DOHH2 (cell line): ENCODE measurements around the gene GALNT9.

Experiments used
- EZH2phosphoT487 ChIP-seq: fragments of 200-600 bp; sonication (generic); IDR thresholded peaks from 2 replicates; pipeline ENCODE4 v1.6.1; 2017; ENCODE audit warnings: borderline replicate concordance, mild to moderate bottlenecking, antibody characterized with exemption, low read length, moderate library complexity, mixed read lengths
- TF ChIP-seq, protein P1 (sequence below): fragments of 200-600 bp; sonication (generic); IDR thresholded peaks from one replicate; pipeline ENCODE4 v1.5.1; 2014; ENCODE audit warnings: antibody characterized with exemption, mild to moderate bottlenecking, low read depth, low read length; ENCODE audit not compliant: poor library complexity, severe bottlenecking

DNA sequence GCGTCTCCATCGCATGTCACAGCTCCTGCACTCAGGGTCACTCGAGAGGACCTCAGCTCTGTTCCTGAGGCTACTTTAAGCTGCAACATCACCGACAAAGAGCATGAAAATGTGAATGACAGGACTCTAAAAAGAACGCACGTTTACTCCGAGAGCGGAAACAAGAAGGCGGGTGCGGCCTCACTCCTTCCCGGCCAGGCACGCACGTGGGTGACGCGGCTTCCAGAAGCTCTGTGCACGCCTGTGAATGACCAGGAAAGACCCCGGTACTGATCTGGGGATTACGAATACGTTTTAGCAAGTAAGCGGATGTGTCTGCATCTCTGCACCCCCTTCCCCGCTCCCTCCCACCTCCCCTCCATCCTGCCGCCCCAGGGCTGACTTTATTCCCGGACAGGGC is 15.2 kb upstream of the GALNT9 start:
- TF ChIP-seq, protein P1, sequence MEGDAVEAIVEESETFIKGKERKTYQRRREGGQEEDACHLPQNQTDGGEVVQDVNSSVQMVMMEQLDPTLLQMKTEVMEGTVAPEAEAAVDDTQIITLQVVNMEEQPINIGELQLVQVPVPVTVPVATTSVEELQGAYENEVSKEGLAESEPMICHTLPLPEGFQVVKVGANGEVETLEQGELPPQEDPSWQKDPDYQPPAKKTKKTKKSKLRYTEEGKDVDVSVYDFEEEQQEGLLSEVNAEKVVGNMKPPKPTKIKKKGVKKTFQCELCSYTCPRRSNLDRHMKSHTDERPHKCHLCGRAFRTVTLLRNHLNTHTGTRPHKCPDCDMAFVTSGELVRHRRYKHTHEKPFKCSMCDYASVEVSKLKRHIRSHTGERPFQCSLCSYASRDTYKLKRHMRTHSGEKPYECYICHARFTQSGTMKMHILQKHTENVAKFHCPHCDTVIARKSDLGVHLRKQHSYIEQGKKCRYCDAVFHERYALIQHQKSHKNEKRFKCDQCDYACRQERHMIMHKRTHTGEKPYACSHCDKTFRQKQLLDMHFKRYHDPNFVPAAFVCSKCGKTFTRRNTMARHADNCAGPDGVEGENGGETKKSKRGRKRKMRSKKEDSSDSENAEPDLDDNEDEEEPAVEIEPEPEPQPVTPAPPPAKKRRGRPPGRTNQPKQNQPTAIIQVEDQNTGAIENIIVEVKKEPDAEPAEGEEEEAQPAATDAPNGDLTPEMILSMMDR, result no peak
- TF ChIP-seq EZH2phosphoT487, result no peak
